K562 (cell line): ENCODE data around the gene GEMIN5. TPM values are rescaled to one million over a fixed set of nuclear protein-coding genes. Genes with fewer than 3 reads are reported as not detected.

Experiments used
- ATAC-seq: fragments of 200-7000 bp; cut with Tn5 transposase; 3 replicates; pipeline ENCODE4 v1.9.1; 2020; ENCODE audit warnings: moderate library complexity
- Bru-seq: library from RNA; stranded (reverse); fragments of 400-500 nt; gene quantifications from one replicate; lab custom pipeline; 2021; lab: Mats Ljungman, UMichigan
- BruChase-seq, 2 experiments: library from RNA; stranded (reverse); fragments of 400-500 nt; gene quantifications; one replicate each; lab custom pipeline; 2021; lab: Mats Ljungman, UMichigan
- BruUV-seq: library from RNA; stranded (reverse); fragments of 400-500 nt; replicated peaks from 2 replicates; lab custom pipeline; 2021; lab: Mats Ljungman, UMichigan
- CTCF ChIA-PET: fragments of 300-600 bp; formaldehyde crosslinking; extraction: SDS; loops from one replicate; lab custom pipeline; 2021; ENCODE audit warnings: low intra/inter-chr PET ratio; lab: Yijun Ruan, JAX
- POLR2A ChIA-PET: fragments of 300-600, 350-650 bp; sonication (Branson Sonifier 250); formaldehyde crosslinking; extraction: SDS; loops from one replicate; lab custom pipeline; 2021; ENCODE audit warnings: antibody characterized with exemption, inconsistent platforms; lab: Yijun Ruan, JAX
- DNase-seq, 4 experiments: peaks; one replicate each; pipeline versions ENCODE4 v3.0.0 to v3.0.0-alpha.2; 2011 to 2018; ENCODE audit warnings: low spot score in 3 of 4, mixed read lengths in 3 of 4; ENCODE audit errors: extremely low read depth in 1 of 4
- FAIRE-seq: peaks from 2 replicates; lab custom pipeline; 2011; peaks lifted over from hg19 to GRCh38; lab: Jason Lieb, UNC
- H2AFZ ChIP-seq: 2 replicates; pipeline ENCODE4 v1.6.0; 2011; ENCODE audit warnings: low read depth, low read length, control low read depth, inconsistent platforms
- H3K27ac ChIP-seq: fragments of 200-600 bp; 3 replicates; pipeline ENCODE4 v1.8.0; 2011; ENCODE audit warnings: low read depth, mild to moderate bottlenecking, control low read depth, inconsistent platforms, low read length, moderate library complexity, mixed read lengths; ENCODE audit errors: extremely low read depth
- H3K27me3 ChIP-seq, 2 experiments: fragments of 300-600 bp in 1 of 2; 2 replicates in 1 of 2; 3 replicates in 1 of 2; pipeline versions ENCODE4 v1.6.0 to v1.8.0; 2011; ENCODE audit warnings: inconsistent platforms in 2 of 2, low read length in 2 of 2, mild to moderate bottlenecking in 1 of 2, mixed read lengths in 1 of 2, moderate library complexity in 1 of 2; ENCODE audit not compliant: control insufficient read depth in 2 of 2, insufficient read depth in 2 of 2
- H3K36me3 ChIP-seq: fragments of 300-600 bp; 3 replicates; pipeline ENCODE4 v1.8.0; 2011; ENCODE audit warnings: mild to moderate bottlenecking, low read length, inconsistent platforms; ENCODE audit not compliant: control insufficient read depth, insufficient read depth
- H3K4me1 ChIP-seq, 2 experiments: fragments of 200-600 bp in 1 of 2; replicated peaks in 1 of 2; 2 replicates in 1 of 2; 3 replicates in 1 of 2; pipeline versions ENCODE4 v1.5.1 to v1.8.0; 2011; ENCODE audit warnings: inconsistent platforms in 2 of 2, low read length in 2 of 2, mild to moderate bottlenecking in 1 of 2, mixed read lengths in 1 of 2, moderate library complexity in 1 of 2; ENCODE audit not compliant: control insufficient read depth in 2 of 2, insufficient read depth in 2 of 2
- H3K4me2 ChIP-seq: 2 replicates; pipeline ENCODE4 v1.6.1; 2011; ENCODE audit warnings: low read length, control low read depth, inconsistent platforms, mixed read lengths; ENCODE audit not compliant: insufficient read depth
- H3K4me3 ChIP-seq: fragments of 200-600 bp; sonication (generic), shearing (Covaris generic); 2 replicates; pipeline ENCODE4 v1.5.1; 2016; ENCODE audit warnings: control low read depth, inconsistent platforms
- H3K79me2 ChIP-seq: fragments of 200-600 bp; 3 replicates; pipeline ENCODE4 v1.8.0; 2011; ENCODE audit warnings: low read length, inconsistent platforms; ENCODE audit not compliant: control insufficient read depth, insufficient read depth
- H3K9ac ChIP-seq, 2 experiments: 2 replicates each; pipeline versions ENCODE4 v1.6.0 to v1.6.1; 2011; ENCODE audit warnings: low read depth in 2 of 2, low read length in 2 of 2, control low read depth in 1 of 2, inconsistent platforms in 1 of 2, mild to moderate bottlenecking in 1 of 2, mixed read lengths in 1 of 2; ENCODE audit not compliant: insufficient read depth in 1 of 2
- H3K9me1 ChIP-seq: one replicate; pipeline ENCODE4 v1.6.0; 2011; ENCODE audit warnings: inconsistent platforms, mild to moderate bottlenecking, low read length, moderate library complexity; ENCODE audit not compliant: control insufficient read depth, insufficient read depth
- H3K9me3 ChIP-seq: replicated peaks from 2 replicates; pipeline ENCODE4 v1.5.1; 2011; ENCODE audit warnings: low read depth, low read length, inconsistent platforms; ENCODE audit not compliant: control insufficient read depth, insufficient read depth
- H4K20me1 ChIP-seq: replicated peaks from 2 replicates; pipeline ENCODE4 v1.6.1; 2011; ENCODE audit warnings: low read length, inconsistent platforms, mixed read lengths; ENCODE audit not compliant: control insufficient read depth, insufficient read depth
- E2F4 ChIP-seq: sonication (generic); formaldehyde crosslinking; IDR thresholded peaks from 2 replicates; pipeline ENCODE4 v1.8.0; 2022; ENCODE audit warnings: mild to moderate bottlenecking, low read depth, missing genetic modification reagents
- HBP1 ChIP-seq: fragments of 450-650 bp; formaldehyde crosslinking; IDR thresholded peaks from 2 replicates; pipeline ENCODE4 v1.4.0; 2022; ENCODE audit warnings: missing genetic modification characterization
- JUNB ChIP-seq: fragments of 450-650 bp; formaldehyde crosslinking; conservative IDR thresholded peaks from 2 replicates; pipeline ENCODE4 v1.4.0; 2020; ENCODE audit warnings: mild to moderate bottlenecking
- ZBTB12 ChIP-seq: fragments of 250-450 bp; sonication (Bioruptor Pico); IDR thresholded peaks from 2 replicates; pipeline ENCODE4 v1.4.0; 2020
- ZNF224 ChIP-seq: sonication (generic); formaldehyde crosslinking; IDR thresholded peaks from 2 replicates; pipeline ENCODE4 v1.8.0; 2022; ENCODE audit warnings: mild to moderate bottlenecking, missing genetic modification reagents
- ZNF354B ChIP-seq: fragments of 250-450 bp; sonication (Bioruptor Pico); IDR thresholded peaks from 2 replicates; pipeline ENCODE4 v1.4.0; 2020
- ZNF740 ChIP-seq, 3 experiments: fragments of 200-800 bp in 1 of 3; sonication (Bioruptor generic) in 1 of 3; sonication (generic) in 1 of 3; formaldehyde crosslinking in 1 of 3; IDR thresholded peaks; 2 replicates each; pipeline versions ENCODE4 v1.6.1 to v1.8.0; 2016 to 2022; ENCODE audit warnings: mild to moderate bottlenecking in 2 of 3, missing compliant biosample characterization in 2 of 3, missing genetic modification characterization in 2 of 3, missing genetic modification reagents in 1 of 3
- WGBS: fragments of 100-300 bp; shearing (Covaris generic); methylation state at CpG from one replicate; pipeline ENCODE4 v1.1.6; 2016; ENCODE audit warnings: low coverage, mixed read lengths; ENCODE audit not compliant: insufficient coverage; ENCODE audit errors: missing lambda C conversion rate; 5-methylcytosine and 5-hydroxymethylcytosine counted together
- in situ Hi-C: fragments of 300-500 bp; cut with MboI; formaldehyde crosslinking; loops from 4 replicates; pipeline ENCODE4 v1.15.0; 2018; ENCODE audit warnings: inconsistent platforms, mixed read lengths
- intact Hi-C: fragments of 100-400 bp; cut with micrococcal nuclease; formaldehyde crosslinking; loops from 2 replicates; pipeline ENCODE4 v1.14.2; 2022
- long read RNA-seq, 3 experiments: library from polyadenylated mRNA in 2 of 3; library from RNA in 1 of 3; unstranded in 2 of 3; stranded (forward) in 1 of 3; transcript quantifications; one replicate each; pipeline ENCODE4 v2.0.0, GENCODE V29; 2019 to 2022
- polyA minus RNA-seq, 3 experiments: library from RNA; depleted of rRNA, polyadenylated mRNA; stranded (reverse); fragments of >200 nt; gene quantifications; 2 replicates each; pipeline ENCODE4 v1.2.3, GENCODE V29; 2011
- polyA plus RNA-seq, 8 experiments: library from polyadenylated mRNA; depleted of rRNA in 4 of 8; stranded (reverse) in 5 of 8; unstranded in 3 of 8; fragments of >200 nt; fragmentation: Nextera tagmentation in 2 of 8; fragmentation: Illumina TruSeq in 1 of 8; extraction: Ambion mirVana in 2 of 8; extraction: Trizol in 1 of 8; gene quantifications; 2 replicates each; pipeline versions ENCODE4 v1.2.1 to v1.2.3, GENCODE V29; 2011 to 2014; ENCODE audit warnings: inconsistent platforms in 1 of 8, missing spikeins in 1 of 8
- total RNA-seq, 7 experiments: library from RNA; depleted of rRNA in 6 of 7; stranded (reverse); fragments of >200 nt in 6 of 7; fragmentation: Illumina TruSeq in 2 of 7; extraction: Trizol in 2 of 7; gene quantifications; 2 replicates each; pipeline versions ENCODE4 v1.2.1 to v1.2.3, GENCODE V29; 2011 to 2021; ENCODE audit warnings: low replicate concordance in 1 of 7

The GEMIN5 gene
- total RNA-seq (2011; cell fraction: chromatin; rRNA removed; ENCODE audit: low replicate concordance) = 28.3 and 36.3 TPM in 2 replicates
- 12.5 and 14.3 TPM in 2 replicates for total RNA-seq (2011; cell fraction: nucleolus; rRNA removed)
- total RNA-seq (2011; cell fraction: nucleoplasm; rRNA removed) = 16.5 and 16.6 TPM in 2 replicates
- total RNA-seq (2014; rRNA removed) = 34.7 and 46.8 TPM in 2 replicates
- total RNA-seq (2014; rRNA removed; fragmentation: Illumina TruSeq; extraction: Trizol) = 38.9 and 41.7 TPM in 2 replicates
- total RNA-seq (2015; rRNA removed; fragmentation: Illumina TruSeq; extraction: Trizol) = 46.9 and 48.2 TPM in 2 replicates
- total RNA-seq (2021) = 41.3 and 44.4 TPM in 2 replicates
- polyA plus RNA-seq (2011; rRNA removed) = 15.1 and 19.8 TPM in 2 replicates
- 14.7 and 18.6 TPM in 2 replicates for polyA plus RNA-seq (2011; cell fraction: cytosol; rRNA removed)
- 15.4 and 22.1 TPM in 2 replicates for polyA plus RNA-seq (2011; cell fraction: nucleus; rRNA removed)
- 12.7 and 19.7 TPM in 2 replicates for polyA plus RNA-seq (2012)
- 28.4 and 36.8 TPM in 2 replicates for polyA plus RNA-seq (2014; fragmentation: Illumina TruSeq; extraction: Trizol)
- 10 to 100 TPM; 10.3 to 15.0 TPM for polyA plus RNA-seq (2014; fragmentation: Nextera tagmentation; extraction: Ambion mirVana)
- 19.9 and 22.6 TPM in 2 replicates for polyA plus RNA-seq (2014; rRNA removed)
- 37.3 and 43.7 TPM in 2 replicates for polyA minus RNA-seq (2011; rRNA and poly(A)+ RNA removed)
- 22.1 and 34.6 TPM in 2 replicates for polyA minus RNA-seq (2011; cell fraction: cytosol; rRNA and poly(A)+ RNA removed)
- polyA minus RNA-seq (2011; cell fraction: nucleus; rRNA and poly(A)+ RNA removed) = 11.2 and 15.7 TPM in 2 replicates
- Bru-seq, nascent RNA = percentile 81 among the genes with signal in this experiment
- percentile 80 among the genes with signal in this experiment for BruChase-seq, experiment 1, labeled RNA remaining after a 2-hour chase
- BruChase-seq, experiment 2, labeled RNA remaining after a 6-hour chase = percentile 81 among the genes with signal in this experiment
- long read RNA-seq, experiment 1, full-length matches to known transcripts = 36 of 138 reads
- long read RNA-seq, experiment 1, partial matches to known transcripts = 83 of 138 reads
- long read RNA-seq, experiment 1, other reads (novel, unspliced or antisense) = 19 of 138 reads
- long read RNA-seq, experiment 2, full-length matches to known transcripts = 10 of 61 reads
- long read RNA-seq, experiment 2, partial matches to known transcripts = 30 of 61 reads
- long read RNA-seq, experiment 2, other reads (novel, unspliced or antisense) = 21 of 61 reads
- long read RNA-seq, experiment 3, partial matches to known transcripts = 23 of 25 reads
- long read RNA-seq, experiment 3, other reads (novel, unspliced or antisense) = 2 of 25 reads

GRCh38 chr5:154937718-154938466 lies at the start of gene GEMIN5:
Gene GEMIN5 (minus strand): TSS chr5:154938211. CDS start chr5:154938133, 78 bp downstream.
- WGBS = 1% methylated on average over 49 of the region's 61 CpGs
- in situ Hi-C loops = no loop called here
- no peaks in the 10 kb centered on the region for H3K9me1 ChIP-seq
- no TSS peak for BruUV-seq
- ChIA-PET CTCF (no interaction called here), POLR2A (interaction anchor here (0.5 to 1.7 kb wide), 8 partner anchors 9 to 547 kb away, joined by 3 to 7 read pairs (median 3); no protein-coding TSS in a partner anchor)
- DNase-seq = peak; percentile 92 to 95 (median 94)
- peak within 1 kb of the TSS; percentile 79 for H3K4me3 ChIP-seq
- peak within 1 kb of the TSS; percentile 97 for H2AFZ ChIP-seq
- intact Hi-C loops = no loop called here
- H3K36me3 ChIP-seq = peaks cover 30% of the 10 kb centered on the region
- peak; percentile 90 for ATAC-seq
- peak within 1 kb of the TSS; percentile 92 for H3K4me2 ChIP-seq
- H3K27ac ChIP-seq = peak within 1 kb of the TSS; percentile 68
- H3K4me1 ChIP-seq = peaks cover 12 to 16% of the 10 kb centered on the region in 2 experiments; a peak in 4 of 5 replicates
- H3K9me3 ChIP-seq = no peaks in the 10 kb centered on the region
- no peaks in the 10 kb centered on the region for H4K20me1 ChIP-seq
- peak; percentile 88 for FAIRE-seq
- H3K9ac ChIP-seq = peak within 1 kb of the TSS; percentile 81 to 96
- peaks cover 59% of the 10 kb centered on the region for H3K79me2 ChIP-seq
- no peaks in the 10 kb centered on the region for H3K27me3 ChIP-seq
- TF ChIP-seq ZNF354B (CRISPR knock-in tag) (no peak), JUNB (no peak), E2F4 (CRISPR knock-in tag) (no peak), ZNF224 (CRISPR knock-in tag) (no peak), ZNF740 (CRISPR knock-in tag; IDR thresholded peaks at IDR 0.05) (no peak), ZNF740 (tag; IDR thresholded peaks at IDR 0.05) (no peak), ZBTB12 (CRISPR knock-in tag) (no peak), HBP1 (CRISPR knock-in tag) (no peak)
